GM18505 (cell line): ENCODE measurements around the gene CAMK1D.
"Not testable (repeated sequence)": the region's sequence is repeated elsewhere in the genome, so short reads cannot be mapped to it uniquely, and the experiment has no call there.

Experiments
- ATAC-seq: cut with Tn5 transposase; IDR thresholded peaks from one replicate; pipeline ENCODE4 v1.9.1; 2021; ENCODE audit not compliant: unreplicated experiment
- POLR2A ChIP-seq: IDR thresholded peaks from 4 replicates; pipeline ENCODE4 v1.6.1; 2011; ENCODE audit warnings: borderline replicate concordance; ENCODE audit not compliant: insufficient read depth, insufficient read length; ENCODE audit errors: extremely low read depth

Gene CAMK1D

DNA sequence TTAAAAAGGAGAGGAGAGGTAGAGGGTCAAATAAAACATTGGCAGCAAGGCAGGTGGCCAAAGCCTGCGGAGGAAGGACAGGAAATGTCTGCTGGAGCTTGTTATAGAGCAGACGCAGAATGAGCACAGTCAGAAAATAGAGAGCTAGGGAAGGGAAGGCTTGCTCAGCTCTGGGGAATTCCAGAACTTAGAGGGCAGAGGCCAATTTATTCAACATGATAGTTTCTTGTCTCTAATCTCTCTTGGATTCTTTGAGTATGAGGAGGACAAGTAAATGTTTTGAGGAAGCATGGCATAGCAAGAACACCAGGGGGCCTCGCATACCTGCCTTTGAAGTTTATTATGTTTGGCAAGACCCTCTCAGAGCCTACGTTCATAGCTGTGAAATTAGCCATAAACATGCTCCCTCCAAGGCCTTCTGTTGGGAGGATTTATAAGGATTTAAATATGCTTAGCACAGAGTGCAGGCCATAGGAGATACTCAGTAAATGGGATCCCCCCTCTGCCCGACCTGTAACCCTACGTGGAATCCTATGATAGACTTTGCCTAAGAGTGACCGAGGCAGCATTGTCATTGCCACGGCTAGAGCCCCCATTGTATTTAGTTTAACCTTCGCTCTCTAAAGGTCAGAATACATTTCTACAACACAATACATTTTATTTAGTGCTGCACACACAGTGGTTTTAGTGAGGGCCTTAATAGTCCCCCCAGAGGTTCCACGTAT, 358.3 kb downstream of the CAMK1D start:
- no peak for TF ChIP-seq POLR2A
- no peak for ATAC-seq

DNA sequence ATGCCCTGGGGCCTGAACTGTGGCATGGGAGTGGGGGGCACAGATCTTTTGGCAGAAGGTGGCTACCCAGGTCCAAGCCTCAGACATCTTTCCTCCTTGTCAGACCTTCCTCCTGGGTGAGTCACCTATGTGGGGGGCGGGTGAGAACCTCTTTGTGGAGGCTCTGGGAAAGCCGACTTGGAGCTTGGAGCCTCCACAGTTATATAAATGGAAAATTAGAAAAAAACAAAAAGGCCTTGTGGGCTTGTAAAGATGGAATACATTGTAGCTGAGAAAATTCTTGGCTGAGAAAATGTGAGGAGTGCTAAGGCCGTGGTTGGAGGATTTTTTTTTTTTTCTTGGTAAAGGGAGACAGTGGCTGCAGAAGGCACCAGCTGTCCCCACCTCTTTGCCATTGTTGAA, 359.7 kb downstream of the CAMK1D start:
- ATAC-seq, result no peak
- no peak for TF ChIP-seq POLR2A

DNA sequence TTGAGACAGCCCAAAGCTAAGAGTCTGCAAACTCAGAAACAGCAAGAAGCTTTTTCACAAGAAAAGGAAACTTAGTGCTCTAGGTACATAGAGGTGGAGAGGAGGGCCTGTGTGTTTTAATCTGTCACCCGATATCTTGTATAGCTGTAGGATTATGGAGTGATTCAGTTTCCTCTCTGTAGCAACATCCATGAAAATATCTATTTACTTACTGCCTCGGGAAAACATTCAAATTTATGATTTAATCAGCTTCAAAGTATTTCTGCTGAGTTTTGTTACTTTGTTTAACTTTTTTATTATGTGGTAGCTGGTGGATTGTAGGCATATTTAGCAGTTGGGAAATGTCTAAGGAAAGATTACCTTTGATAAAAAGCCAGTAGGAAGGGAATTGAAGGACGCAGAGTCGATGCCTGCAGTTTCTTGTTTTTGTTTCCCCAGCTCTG, 360.2 kb downstream of the CAMK1D start:
- no peak for ATAC-seq
- no peak for TF ChIP-seq POLR2A

DNA sequence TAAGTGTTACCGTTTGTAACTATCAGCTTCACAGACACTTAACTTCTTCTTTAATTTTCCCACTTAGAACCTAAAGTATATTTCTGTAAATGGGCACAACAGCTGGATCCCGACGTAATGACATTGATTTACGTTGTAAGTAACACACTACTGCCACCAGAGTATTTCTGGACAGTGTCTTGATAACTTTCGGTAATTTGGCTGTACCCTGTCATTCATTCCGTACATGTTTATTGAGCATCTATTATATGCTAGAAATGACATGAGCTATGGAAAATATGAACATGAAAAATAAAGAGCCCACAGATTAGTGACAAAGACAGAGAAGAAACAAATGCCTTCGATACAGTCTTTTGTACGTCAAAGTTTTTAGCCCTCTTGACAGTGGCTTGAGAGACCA, 360.8 kb downstream of the CAMK1D start:
- ATAC-seq, result no peak
- no peak for TF ChIP-seq POLR2A

DNA sequence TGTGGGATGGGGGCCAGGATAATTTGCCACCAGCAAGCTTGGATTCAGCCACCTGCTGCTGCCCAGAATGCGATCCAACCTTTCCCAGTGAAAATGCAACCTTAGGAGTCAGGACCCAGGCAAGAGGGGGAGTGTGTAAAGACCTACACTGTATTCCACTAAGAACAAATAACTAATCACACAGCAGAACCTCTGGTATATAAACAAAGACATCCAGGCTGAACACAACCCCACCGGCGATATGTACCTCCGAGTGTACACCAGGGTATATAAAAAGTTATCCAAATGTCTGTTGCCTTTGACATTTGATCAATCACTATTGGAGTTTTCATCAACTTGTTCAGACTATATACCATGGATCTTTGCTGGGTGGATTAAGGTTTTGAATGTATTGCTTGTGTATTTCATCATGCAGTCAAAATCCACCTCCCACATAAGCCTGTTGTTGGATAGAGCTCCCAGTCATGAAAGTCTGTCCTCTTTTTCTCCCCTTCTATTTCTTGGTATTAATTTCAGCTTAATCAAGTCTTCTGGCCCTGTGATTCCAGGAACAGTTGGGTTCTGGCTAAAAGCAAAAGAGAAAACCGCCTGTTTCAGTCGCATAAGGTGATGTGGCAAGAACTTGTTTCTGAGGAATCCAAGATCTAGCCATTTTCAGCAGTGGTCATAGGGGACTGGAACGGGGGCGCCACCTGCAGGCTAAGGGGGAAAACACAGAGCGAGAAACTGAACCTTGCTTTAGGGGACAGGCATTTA, 361.4 kb downstream of the CAMK1D start:
- TF ChIP-seq POLR2A, result no peak
- ATAC-seq, result peak; percentile 72

DNA sequence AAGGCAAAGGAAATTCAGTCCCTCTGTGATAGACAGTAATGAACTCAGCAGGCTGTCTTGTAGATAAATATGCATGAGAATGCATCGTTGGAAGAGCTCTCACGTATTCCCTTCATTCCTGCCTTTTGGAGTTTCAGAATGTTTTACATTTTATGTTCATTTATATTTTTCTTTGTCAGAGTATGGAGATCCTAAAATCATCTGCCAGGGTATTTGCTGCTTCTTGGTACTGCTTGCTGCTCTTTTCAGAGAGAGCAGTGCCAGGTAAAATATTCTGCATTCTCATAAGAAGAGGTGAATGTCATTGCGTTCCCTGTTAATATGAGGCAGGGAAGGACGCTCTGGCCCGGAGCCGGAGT, 362.0 kb downstream of the CAMK1D start:
- TF ChIP-seq POLR2A, result no peak
- ATAC-seq, result no peak

DNA sequence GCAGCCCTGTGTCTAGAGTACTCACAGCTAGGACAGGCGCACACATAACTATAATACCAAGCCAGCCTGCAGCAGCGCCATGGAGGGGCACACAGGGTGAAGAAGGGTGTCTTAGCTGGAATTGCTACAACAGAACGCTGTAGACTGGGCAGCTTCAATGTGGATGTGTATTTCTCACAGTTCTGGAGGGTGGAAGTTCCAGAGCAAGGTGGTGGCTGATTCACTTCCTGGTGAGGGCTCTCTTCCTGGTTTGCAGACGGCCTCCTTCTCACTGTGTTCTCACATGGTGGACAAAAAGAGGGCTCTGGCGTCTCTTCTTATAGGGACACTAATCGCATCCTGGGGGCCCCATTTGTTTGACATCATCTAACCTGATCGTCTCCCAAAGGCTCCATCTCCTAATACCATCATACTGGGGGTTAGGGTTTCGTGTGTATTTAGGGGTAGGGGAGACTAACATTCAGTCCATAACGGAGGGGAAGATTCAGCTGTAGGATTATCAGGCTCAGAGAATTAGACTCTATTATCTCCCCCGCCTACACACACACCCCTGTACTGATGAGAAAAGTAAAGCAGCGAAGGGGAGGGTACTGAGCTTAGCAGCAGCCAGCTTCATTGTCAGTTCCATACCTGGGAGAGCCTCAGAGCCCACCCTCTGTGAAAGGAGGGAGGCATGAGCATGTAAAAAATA, 363.1 kb downstream of the CAMK1D start:
- ATAC-seq, result no peak
- no peak for TF ChIP-seq POLR2A

DNA sequence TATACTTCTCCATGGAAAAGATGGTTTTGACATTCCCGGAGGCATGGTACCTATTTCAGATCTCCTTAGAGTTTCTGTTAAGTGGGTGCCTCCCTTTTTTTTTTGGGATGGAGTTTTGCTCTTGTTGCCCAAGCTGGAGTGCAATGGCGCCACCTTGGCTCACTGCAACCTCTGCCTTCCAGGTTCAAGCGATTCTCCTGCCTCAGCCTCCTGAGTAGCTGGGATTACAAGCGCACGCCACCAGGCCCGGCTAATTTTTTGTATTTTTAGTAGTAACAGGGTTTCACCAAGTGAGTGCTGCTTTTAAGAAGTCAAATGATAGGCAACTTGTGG, 363.6 kb downstream of the CAMK1D start:
- ATAC-seq, result not testable (repeated sequence)

DNA sequence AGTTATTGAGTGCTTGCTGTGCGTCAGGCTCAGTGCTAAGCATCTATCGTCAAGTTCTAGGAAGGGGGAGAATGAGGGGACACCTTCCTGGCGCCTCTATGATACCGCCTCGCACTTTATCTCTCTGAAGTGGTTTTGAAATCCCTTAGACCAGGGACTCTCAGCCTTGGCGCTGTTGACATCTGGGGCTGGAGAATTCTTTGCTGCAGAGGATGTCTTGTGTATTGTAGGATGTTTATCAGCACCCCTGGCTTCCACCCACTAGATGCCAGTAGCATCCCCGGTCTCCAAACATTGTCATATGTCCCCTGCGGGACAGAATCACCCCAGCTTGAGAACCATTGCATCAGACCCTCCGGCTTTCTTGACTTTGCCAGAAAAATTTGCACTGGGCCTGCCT, 366.7 kb downstream of the CAMK1D start:
- no peak for TF ChIP-seq POLR2A
- no peak for ATAC-seq

DNA sequence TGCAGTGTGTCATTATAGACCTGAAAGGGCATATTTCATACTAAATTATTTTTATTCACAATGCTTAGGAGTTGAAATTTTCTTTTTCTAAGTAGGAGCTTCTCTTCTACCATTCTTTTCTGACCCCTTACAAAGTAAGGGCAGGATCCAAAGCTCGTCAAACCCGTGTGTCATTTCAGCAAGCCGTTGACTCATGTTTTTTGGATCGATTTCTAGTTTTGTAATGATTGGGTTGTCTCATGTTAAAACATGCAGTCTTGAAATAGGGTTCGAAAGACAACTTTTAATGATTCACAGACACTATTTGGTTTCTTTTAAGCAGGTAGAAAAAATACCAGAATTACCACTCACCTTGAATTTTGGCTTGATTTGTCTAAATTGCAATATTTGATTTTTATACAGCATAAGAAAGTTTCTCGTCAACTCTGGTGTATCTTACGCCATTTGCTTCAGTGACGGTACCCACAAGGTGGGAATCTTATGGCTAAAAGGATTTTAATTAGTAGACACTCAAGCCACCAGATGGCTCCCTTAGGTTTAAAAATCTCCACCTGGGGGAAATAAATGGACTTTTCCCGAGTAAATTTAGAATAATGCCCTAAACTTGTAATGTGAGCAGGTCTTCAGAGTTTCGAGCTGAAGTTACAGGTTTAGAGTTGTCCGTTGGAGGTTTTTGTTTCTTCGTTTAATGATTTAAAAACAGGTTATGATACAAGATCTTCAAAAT, 368.8 kb downstream of the CAMK1D start:
- ATAC-seq, result no peak

DNA sequence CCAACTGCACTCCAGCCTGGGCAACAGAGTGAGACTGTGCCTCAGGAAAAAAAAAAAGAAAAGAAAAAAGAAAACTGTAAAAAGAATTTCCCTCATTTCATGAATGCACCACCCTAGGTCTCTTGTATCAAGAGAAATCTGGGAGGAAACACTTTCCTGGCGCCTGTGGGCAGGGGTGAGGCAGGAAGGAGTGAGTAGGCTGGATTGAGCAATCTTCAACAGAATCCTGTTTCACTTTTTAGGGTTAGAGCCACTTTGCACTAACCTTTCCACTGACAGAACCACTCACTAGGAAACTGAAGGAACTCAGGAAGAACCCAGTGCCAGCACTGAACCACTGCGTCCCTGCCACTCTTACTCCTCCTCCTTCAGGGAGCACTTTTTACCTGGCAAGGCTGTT, 370.0 kb downstream of the CAMK1D start:
- ATAC-seq, result no peak
- no peak for TF ChIP-seq POLR2A

More for the DNA sequence above, 368.8 kb downstream of the CAMK1D start:
- no peak for TF ChIP-seq POLR2A

DNA sequence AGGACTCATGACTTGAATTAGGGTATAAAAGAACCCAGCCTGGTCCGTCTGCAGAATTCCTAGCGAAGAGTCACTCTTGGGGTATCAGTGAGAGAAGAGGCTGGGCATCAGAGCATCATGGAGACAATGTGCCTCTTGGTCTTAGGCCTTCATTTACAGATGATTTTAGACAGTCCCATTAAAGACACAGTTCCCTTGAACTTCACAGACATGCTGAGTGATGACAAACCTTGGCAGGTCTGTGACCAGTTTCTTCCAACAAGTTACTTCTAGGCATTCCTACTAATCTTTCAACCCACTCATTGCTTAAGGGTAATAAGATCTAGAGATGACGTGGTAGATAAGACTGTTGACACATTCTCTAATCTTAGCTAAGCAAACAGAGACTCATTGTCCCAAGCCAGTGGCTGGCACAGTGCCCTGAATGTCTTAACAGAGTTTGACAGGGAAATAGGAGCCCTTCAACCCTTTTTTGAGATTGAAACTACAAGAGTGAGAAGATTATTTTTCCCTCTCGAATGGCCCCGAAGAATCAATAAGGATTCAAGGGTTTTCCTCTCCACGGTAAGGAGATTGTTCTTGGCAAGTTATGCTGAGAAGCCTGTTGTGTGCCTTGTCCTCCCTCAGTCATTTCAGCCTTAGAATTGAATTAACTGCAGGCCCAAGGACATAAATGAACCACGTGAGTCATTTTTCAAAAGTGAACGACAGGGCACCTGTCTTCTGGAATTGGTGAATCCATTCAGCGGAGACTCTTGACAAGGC, 371.1 kb downstream of the CAMK1D start:
- ATAC-seq, result no peak
- no peak for TF ChIP-seq POLR2A

DNA sequence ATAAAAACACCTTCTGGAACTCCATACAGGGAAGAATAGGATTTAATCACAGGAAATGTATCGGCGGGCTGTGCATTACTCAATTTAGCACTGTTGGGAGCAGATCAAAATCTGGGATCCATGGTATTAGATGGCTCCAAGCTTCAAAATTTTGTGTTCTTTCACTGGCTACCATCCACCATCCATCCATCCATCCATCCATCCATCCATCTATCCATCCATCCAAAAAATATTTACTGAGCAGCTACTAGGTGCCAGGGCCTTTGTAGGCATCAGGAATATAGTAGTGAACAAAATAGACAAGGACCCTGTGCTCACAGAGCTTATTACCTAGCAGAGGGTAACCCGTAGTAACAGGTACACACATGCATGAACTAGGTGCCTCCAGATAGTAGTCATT, 372.0 kb downstream of the CAMK1D start:
- no peak for ATAC-seq

More for the DNA sequence above, 372.0 kb downstream of the CAMK1D start:
- TF ChIP-seq POLR2A, result no peak
